Measurements from ENCODE around the gene LRP5.
"Not testable (repeated sequence)": the region's sequence is repeated elsewhere in the genome, so short reads cannot be mapped to it uniquely, and the experiment has no call there.

LRP5 gene

DNA sequence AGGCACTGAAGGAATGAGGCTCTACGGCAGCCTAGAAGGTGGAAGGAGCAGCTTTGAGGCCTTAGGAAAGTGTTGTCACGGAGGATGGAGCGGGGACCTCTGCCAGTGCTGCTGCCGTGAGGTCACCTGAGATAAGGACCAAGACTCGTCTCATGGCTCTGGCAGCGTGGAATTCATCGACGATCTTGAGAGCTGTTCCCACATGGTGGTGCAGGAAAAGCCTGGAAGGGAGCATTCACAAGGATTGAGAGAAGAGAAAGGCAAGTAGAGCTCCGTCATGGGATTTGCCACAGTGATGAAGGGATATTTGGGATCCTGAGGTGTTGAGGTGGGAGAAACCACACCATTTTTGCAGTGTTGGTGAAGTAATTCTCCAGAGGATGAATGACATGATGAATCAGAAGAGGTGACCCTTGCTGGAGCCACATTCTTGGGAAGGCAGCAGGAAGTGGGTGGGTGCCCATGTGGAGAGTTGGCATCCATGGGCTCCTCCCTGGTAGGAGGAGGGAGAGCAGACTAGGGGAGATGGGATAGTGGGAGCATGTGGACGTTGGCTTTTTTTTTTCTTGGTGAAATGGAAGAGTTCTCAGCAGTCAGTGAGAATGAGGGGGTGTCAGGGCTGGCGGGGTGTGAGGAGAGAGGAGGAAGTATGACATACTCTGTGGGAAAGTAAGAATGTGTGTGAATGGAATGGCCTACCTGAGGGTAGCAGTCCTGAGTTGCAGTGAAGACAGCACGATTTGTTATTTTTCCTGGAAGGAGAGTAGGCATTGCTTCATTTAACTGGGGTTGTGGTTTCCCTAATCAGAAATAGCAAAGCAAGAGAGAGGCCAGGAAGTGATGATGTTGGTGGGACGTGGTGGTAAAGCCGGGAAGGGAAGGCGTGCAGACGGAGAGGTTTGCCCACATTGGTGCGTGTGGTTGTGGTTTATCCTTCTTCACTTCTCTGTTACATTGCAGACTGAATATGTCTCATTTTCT is 159.3 kb downstream of the LRP5 start:
- peak; percentile 76 for DNase-seq

DNA sequence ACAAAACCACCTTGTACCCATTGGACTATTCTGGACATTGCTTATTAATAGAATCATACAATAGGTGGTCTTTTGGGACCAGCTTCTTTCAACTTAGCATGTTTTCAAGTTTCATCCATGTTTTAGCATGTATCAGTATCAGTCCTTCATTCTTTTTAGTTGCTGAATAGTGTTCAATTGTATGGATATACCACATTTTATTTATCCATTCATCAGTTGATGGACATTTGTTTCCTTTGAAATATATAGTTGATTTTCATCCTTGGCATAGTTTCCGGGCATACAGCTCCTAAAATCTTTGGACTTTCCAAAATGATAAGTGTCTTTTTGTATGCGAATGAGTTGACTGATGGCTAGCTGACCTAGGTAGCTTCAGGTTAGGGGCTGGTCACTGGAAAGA is 160.4 kb downstream of the LRP5 start:
- no peak for DNase-seq

DNA sequence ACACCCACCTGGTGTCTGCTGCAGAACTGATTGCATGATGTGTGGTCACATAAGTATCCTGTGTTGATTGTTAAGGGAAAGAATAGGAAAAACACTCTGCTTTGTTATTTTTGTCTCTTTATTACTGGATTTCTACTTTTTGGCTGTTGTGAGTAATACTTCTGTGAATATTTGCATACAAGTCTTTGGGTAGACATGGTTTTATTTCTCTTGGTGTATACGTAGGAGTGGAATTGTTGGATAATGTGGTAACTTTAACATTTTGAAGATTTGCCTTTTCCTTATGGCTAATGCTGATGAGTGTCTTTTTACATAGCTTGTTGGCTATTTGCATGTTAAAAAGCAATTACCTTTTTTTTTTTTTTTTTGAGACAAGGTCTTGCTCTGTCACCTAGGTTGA is 161.3 kb downstream of the LRP5 start:
- no peak for DNase-seq

DNA sequence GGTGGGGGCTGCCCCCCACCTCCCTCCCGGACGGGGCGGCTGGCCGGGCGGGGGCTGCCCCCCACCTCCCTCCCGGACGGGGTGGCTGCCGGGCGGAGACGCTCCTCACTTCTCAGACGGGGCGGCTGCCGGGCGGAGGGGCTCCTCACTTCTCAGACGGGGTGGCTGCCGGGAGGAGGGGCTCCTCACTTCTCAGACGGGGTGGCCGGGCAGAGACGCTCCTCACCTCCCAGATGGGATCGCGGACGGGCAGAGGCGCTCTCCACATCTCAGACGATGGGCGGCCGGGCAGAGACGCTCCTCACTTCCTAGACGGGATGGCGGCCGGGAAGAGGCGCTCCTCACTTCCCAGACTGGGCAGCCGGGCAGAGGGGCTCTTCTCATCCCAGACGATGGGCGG is 163.2 kb downstream of the LRP5 start:
- DNase-seq, result not testable (repeated sequence)

DNA sequence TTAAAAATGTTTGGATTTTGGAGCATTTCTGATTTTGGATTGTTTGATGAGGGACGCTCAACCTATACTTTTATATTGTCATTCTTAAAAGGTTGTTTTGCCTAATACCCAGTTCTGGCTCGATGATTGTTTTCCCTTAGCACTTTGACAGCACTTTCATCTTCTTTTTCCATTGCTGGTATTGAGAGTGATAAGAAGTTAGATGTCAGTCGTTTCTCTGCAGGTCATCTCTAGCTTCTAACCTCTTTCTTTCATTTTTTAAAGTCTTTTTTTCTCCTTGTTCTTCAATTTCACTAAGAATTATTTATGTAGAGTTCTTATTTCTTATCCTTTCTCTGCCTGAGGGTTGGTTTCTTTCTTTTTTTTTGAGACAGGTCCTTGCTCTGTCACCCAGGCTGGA is 167.0 kb downstream of the LRP5 start:
- DNase-seq, result no peak

DNA sequence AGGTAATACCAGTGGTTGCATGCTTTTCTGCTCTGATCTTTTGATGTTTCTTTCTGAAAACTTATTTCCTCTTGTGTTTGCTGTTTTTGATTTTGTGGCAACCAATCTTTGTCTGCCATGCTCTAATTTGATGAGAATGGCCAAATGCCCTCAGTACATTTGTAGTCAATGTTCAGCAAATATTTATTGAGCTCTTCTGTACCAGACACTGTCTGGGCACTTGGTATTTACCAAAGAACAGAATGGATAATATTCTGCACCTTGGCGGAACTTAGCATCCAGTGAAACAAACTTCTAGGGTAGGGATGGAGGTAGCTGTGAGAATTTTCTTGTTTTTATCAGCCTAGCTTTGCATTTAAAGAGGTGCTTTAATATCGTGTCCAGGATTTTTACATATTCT is 167.8 kb downstream of the LRP5 start:
- DNase-seq, result no peak

DNA sequence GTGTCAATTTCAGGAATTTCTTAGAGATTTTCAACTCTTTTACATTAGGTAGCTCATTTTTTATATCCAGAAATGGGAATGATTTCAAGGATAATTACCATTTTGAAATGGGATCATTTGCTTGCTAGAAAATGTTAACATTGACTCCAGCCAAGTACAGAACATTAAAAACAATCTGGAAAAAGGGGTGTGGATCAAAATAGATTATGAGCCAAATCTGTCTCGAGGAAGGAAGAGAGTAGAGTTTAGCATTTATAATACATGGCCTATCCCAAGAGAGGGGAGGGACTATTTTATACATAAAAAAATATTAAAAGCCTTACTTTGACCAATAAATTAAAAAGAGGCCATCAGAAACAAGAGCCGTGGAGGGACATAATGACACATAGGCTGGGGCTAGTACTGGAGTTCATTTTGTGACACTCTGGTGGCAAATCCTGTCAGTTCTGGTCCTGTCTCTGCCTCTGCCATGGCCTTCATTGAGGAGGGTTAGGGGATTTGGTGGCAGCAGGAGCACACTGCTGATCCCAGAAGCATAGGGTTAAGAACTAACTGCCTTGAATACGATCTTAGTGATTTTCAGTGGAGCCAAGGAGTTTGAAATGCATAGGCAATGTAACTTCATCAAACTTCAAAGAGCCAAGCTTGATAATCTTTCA is 168.6 kb downstream of the LRP5 start:
- no peak for DNase-seq

DNA sequence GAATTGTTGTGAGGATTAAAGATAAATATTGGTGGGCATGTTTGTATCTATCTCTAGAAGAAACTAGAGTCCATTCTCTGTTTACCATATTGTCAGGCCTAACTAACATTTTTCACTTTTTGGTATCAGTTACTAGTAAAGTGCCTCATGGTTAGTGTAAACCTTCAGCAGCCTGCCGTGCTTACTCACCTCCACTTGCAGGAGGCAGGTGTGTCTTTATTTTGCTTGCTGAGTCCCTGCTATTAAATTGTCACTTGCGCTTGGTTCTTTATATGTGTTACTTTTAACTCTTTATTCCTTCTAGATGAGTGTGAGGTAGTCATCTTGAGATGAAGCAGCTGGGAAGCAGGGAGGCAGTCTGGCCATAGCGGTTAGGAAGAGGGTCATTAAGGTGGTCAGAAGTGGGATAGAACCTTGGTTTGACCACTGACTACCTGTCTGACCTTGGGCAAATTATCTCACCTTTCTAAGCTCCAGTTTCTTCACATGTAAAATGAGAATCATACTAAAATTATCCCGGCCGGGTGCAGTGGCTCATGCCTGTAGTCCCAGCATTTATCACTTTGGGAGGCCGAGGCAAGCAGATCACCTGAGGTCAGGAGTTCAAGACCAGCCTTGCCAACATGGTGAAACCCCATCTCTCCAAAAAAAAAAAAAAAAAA is 169.3 kb downstream of the LRP5 start:
- no peak for DNase-seq

DNA sequence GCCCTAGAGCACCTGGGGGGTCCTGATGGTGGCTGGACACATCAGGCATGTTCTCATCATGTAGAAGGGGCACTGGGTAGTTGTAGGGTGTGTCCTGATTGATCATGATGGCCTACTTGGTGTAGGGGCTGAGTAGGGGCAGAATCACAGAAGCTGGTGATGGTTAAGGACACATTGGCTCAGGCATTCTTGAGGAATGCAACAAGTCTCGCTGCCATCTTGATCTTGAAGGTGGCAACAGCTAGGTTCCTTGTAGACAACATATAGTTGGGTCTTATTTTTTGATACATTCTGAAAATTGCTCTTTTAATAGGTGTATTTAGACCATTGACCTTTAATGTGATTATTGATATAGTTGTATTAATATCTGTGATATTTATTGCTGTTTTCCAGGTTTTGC is 176.2 kb downstream of the LRP5 start:
- DNase-seq, result no peak

DNA sequence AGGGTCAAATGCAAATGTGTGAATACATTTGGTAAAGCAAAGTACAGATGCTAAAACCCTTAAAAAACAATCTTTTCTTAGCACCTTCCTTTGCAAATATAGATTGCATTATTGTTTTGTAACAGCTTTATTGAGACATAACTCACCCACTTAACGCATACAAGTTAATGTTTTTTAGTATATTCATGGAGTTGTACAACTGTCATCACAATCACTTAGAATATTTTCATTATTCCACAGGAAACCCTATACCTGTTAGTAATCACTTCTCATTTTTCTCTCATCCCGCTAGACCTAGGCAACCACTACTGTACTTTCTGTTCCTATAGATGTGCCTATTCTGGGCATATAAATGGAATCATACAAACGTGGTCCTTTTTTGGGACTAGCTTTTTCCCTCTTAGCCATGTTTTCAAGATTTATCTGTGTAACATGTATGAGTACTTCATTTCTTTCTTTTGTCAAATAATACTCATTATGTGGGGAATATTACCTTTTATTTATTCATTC is 182.9 kb downstream of the LRP5 start:
- DNase-seq, result no peak

DNA sequence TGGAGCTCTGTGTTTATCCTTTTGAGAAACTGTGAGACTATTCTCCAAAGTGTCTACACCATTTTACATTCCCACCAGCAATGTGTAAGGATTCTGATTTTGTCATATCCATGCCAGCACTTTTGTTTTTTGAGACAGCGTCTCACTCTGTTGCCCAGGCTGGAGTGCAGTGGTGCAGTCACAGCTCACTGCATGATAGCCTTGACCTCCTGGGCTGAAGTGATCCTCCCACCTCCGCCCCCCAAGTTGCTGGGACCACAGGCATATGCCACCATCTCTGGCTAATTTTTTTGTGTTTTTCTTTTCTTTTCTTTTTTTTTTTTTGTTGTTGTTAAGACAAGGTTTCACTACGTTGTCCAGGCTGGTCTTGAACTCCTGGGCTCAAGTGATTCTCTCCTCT is 183.5 kb downstream of the LRP5 start:
- DNase-seq, result no peak

DNA sequence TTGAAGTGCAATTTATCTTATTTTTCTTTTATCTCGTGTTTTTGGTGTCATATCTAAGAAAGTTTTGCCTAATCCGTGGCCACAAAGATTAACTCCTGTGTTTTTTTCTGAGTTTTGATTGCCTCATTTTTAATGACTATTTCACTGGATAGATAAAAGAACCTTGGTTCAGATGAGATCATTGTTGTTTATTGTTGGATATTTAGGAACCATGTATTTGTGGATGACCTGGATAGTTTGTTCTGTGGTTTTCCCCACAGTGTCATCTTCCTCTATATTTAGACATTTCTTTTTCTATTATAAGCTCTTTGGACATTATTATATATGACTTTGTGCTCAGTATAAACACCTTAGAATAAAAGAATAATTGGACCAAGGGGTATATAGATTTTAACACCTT is 185.4 kb downstream of the LRP5 start:
- DNase-seq, result no peak

DNA sequence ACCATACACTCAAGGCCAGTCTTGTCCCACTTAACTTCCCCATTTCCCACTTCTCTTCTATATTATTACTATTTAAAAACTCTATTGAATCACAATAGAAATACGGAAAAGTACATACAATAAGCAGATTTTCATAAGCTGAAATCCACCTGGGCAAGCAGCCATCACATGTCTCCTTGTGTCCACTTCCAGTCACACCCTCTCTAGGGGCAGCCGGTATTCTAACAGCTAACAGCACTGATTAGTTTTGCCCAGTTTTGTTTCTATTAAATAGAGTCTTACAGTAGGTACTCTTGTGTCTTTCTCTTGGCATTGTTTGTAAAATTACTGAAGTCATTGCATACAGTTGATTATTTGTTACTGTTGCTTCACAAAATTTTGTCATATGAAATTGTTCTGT is 185.9 kb downstream of the LRP5 start:
- DNase-seq, result no peak
